HAP-1 (cell line): ENCODE data around the gene MBTPS1.
"Not testable (repeated sequence)": the region's sequence is repeated elsewhere in the genome, so short reads cannot be mapped to it uniquely, and the experiment has no call there.

Experiments used
- DNase-seq, 2 experiments: peaks; one replicate each; pipeline ENCODE4 v3.0.0-alpha.2; 2016 to 2020; ENCODE audit warnings: low spot score in 2 of 2
- H3K27me3 ChIP-seq: fragments of 250-450 bp; sonication (Bioruptor Pico); 2 replicates; pipeline ENCODE4 v1.5.1; 2020; ENCODE audit warnings: low read depth, mild to moderate bottlenecking, moderate library complexity
- H3K36me3 ChIP-seq: fragments of 250-450 bp; sonication (Bioruptor Pico); replicated peaks from 2 replicates; pipeline ENCODE4 v1.5.1; 2020; ENCODE audit warnings: mild to moderate bottlenecking
- H3K4me1 ChIP-seq: fragments of 250-450 bp; sonication (Bioruptor Pico); 2 replicates; pipeline ENCODE4 v1.5.1; 2020; ENCODE audit warnings: mild to moderate bottlenecking
- H3K4me3 ChIP-seq: fragments of 250-450 bp; sonication (Bioruptor Pico); 2 replicates; pipeline ENCODE4 v1.5.1; 2020; ENCODE audit warnings: mild to moderate bottlenecking, moderate library complexity
- H3K9me3 ChIP-seq: fragments of 250-450 bp; sonication (Bioruptor Pico); 2 replicates; pipeline ENCODE4 v1.5.1; 2020; ENCODE audit warnings: mild to moderate bottlenecking, moderate library complexity
- in situ Hi-C: fragments of 300-500 bp; cut with MboI; formaldehyde crosslinking; loops from 3 replicates; pipeline ENCODE4 v1.14.3; 2020; ENCODE audit warnings: low sequenced_read_pairs, inconsistent platforms, mixed read lengths

The MBTPS1 gene

GRCh38 chr16:84124257-84125073, 7.7 kb upstream of the MBTPS1 start:
- Histone ChIP-seq H3K9me3 (no peaks in the 10 kb centered on the region), H3K4me3 (no peak overlapping the region), H3K36me3 (peaks cover 23% of the 10 kb centered on the region), H3K4me1 (no peaks in the 10 kb centered on the region), H3K27me3 (no peaks in the 10 kb centered on the region)
- DNase-seq = no peak
- in situ Hi-C loops = no loop called here

DNA sequence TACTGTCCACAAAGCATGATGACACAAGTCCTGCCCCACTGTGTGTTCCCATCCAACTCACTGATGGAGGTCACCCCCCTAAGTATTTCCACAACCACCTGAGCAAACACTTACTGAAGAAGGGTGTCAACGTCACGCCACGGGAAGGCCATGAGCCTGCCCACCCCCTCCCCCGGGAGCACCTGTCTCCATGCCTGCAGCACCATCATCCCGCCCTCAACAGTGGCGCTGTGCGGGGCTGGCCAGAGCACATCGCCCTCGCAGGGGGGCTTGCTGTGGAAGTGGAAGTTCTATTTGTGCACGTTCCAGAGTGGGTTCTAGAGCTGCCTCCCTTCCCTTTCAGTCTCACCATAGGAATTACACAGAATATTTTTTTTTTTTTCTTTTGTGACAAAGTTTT, 4.3 kb upstream of the MBTPS1 start:
- peaks cover 17% of the 10 kb centered on the region for H3K36me3 ChIP-seq
- H3K4me3 ChIP-seq = no peak overlapping the region
- no peaks in the 10 kb centered on the region for H3K9me3 ChIP-seq
- H3K4me1 ChIP-seq = peaks cover 5% of the 10 kb centered on the region
- in situ Hi-C loops = no loop called here
- no peak for DNase-seq
- no peaks in the 10 kb centered on the region for H3K27me3 ChIP-seq

GRCh38 chr16:84120023-84120422, 3.3 kb upstream of the MBTPS1 start:
- no peak for DNase-seq
- Histone ChIP-seq H3K27me3 (no peaks in the 10 kb centered on the region), H3K4me1 (peaks cover 11% of the 10 kb centered on the region), H3K9me3 (no peaks in the 10 kb centered on the region), H3K36me3 (peaks cover 17% of the 10 kb centered on the region), H3K4me3 (no peak overlapping the region)
- in situ Hi-C loops = no loop called here

- in situ Hi-C loops = no loop called here
- Histone ChIP-seq H3K4me1 (peaks cover 11% of the 10 kb centered on the region), H3K27me3 (no peaks in the 10 kb centered on the region), H3K36me3 (peaks cover 15% of the 10 kb centered on the region), H3K4me3 (no peak overlapping the region), H3K9me3 (no peaks in the 10 kb centered on the region)
- DNase-seq = no peak
These were observed 2.6 kb upstream of the MBTPS1 start for GRCh38 chr16:84119368-84119767.

DNA sequence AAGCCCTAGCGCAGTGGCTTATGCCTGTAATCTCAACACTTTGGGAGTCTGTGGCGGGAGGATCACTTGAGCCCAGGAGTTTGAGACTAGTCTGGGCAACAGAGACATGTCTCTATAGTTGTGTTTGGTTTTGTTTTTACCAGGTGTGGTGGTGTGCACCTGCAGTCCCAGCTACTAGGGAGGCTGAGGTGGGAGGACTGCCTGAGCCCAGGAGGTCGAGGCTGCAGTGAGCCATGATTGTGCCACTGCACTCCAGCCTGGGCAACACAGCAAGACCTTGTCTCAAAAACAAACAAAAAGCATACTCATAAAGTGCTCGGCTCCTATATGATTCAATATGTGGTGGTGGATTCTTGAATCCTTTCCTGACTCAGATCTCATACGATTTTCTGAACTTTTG, 1.6 kb upstream of the MBTPS1 start:
- H3K36me3 ChIP-seq, H3K4me3 ChIP-seq, H3K9me3 ChIP-seq, DNase-seq, H3K27me3 ChIP-seq, in situ Hi-C loops: not testable (repeated sequence)
- peaks cover 11% of the 10 kb centered on the region for H3K4me1 ChIP-seq

DNA sequence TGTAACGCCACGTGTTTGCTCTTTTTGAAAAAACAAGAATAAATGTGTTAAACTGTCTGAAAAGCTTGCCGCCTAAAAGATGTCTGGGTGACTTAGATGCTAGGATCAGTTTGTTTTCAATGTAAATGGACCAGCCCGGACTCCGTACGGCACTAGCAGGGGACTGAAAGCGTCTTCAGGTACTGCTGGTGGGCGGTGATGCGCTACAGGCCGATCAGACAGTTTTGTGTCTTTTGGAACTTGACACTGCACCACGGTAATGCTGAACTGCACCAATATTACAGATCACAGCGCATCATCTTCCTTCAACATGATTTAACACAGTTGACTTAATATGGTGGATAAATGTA, 727 bp upstream of the MBTPS1 start:
- Histone ChIP-seq H3K4me3 (peak overlapping the region; percentile 90), H3K9me3 (no peaks in the 10 kb centered on the region), H3K36me3 (no peaks in the 10 kb centered on the region; the same call in 1 of the 2 replicates), H3K4me1 (peaks cover 11% of the 10 kb centered on the region), H3K27me3 (no peaks in the 10 kb centered on the region)
- in situ Hi-C loops = no loop called here
- no peak for DNase-seq

GRCh38 chr16:84115919-84116719, 623 bp downstream of the MBTPS1 start:
- Histone ChIP-seq H3K27me3 (no peaks in the 10 kb centered on the region), H3K9me3 (no peaks in the 10 kb centered on the region), H3K4me3 (peak overlapping the region; percentile 90), H3K4me1 (peaks cover 11% of the 10 kb centered on the region), H3K36me3 (no peaks in the 10 kb centered on the region)
- in situ Hi-C loops = no loop called here
- peak in 1 of 2 experiments; percentile 28 for DNase-seq

DNA sequence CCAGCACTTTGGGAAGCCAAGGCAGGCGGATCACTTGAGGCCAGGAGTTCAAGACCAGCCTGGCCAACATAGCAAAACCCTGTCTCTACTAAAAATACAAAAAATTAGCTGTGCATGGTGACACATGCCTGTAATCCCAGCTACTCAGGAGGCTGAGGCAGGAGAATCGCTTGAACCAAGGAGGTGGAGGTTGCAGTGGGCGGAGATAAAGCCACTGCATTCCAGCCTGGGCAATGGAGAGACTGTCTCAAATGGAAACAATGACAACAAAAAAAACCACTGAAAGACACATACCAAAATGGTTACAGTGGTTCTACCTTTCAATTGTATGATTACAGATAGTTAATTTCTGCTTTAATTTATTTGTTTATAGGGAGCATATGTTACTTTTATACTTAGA, 4.8 kb downstream of the MBTPS1 start:
- peaks cover 17% of the 10 kb centered on the region for H3K4me1 ChIP-seq
- in situ Hi-C loops, H3K36me3 ChIP-seq, H3K9me3 ChIP-seq, H3K4me3 ChIP-seq, H3K27me3 ChIP-seq: not testable (repeated sequence)
- DNase-seq = peak in 1 of 2 experiments; percentile 35

GRCh38 chr16:84111525-84111924, 5.2 kb downstream of the MBTPS1 start:
- DNase-seq = no peak
- in situ Hi-C loops = no loop called here
- H3K4me3 ChIP-seq = no peak overlapping the region
- H3K27me3 ChIP-seq = no peaks in the 10 kb centered on the region
- peaks cover 5% of the 10 kb centered on the region; the same call in 1 of the 2 replicates for H3K36me3 ChIP-seq
- H3K9me3 ChIP-seq = no peaks in the 10 kb centered on the region
- H3K4me1 ChIP-seq = peaks cover 17% of the 10 kb centered on the region

DNA sequence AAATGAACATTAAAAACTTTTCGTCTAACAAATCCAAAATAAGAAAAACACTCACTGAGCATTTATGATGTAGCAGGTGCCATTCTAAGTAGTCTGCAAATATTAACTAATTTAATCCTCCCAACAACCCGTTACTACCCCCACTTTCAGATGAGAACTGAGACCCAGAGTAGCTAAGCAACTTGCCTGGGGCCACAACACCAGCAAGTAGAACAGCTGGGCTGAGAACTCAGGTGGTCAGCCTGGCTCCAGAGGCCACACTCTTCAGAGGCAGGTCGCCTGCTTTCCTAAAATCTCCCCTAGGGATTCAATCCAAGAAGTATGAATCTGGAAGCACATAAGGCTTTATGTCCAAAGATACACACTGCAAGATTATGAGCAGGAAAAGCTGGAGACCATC, 6.2 kb downstream of the MBTPS1 start:
- peaks cover 16% of the 10 kb centered on the region for H3K4me1 ChIP-seq
- peaks cover 5% of the 10 kb centered on the region; the same call in 1 of the 2 replicates for H3K36me3 ChIP-seq
- H3K4me3 ChIP-seq = no peak overlapping the region
- no peaks in the 10 kb centered on the region for H3K27me3 ChIP-seq
- no peak for DNase-seq
- H3K9me3 ChIP-seq = no peaks in the 10 kb centered on the region
- in situ Hi-C loops = no loop called here

GRCh38 chr16:84109598-84110335, 7.0 kb downstream of the MBTPS1 start:
- Histone ChIP-seq H3K4me1 (peaks cover 10% of the 10 kb centered on the region; the same call in 1 of the 2 replicates), H3K27me3 (no peaks in the 10 kb centered on the region), H3K9me3 (no peaks in the 10 kb centered on the region), H3K4me3 (no peak overlapping the region), H3K36me3 (peaks cover 5% of the 10 kb centered on the region; the same call in 1 of the 2 replicates)
- DNase-seq = peak in 1 of 2 experiments; percentile 29
- in situ Hi-C loops = no loop called here

DNA sequence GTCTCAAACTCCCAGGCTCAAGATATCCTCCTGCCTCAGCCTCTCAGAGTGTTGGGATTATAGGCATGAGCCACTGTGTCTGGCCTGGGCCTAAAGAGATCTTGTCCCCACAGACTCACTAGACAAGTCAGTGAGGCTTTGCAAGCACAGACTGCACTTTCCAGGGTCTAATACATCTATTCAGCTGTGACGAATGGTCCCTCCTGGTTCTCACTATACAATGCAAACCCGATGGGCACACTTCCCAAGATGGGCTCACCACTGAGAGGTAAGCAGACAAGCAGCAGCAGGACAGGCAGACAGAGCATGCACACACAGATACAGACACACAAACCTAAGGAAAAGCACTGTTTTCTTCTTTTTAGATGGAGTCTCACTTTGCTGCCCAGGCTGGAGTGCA, 8.8 kb downstream of the MBTPS1 start:
- in situ Hi-C loops = no loop called here
- Histone ChIP-seq H3K27me3 (no peaks in the 10 kb centered on the region), H3K9me3 (no peaks in the 10 kb centered on the region; the same call in 1 of the 2 replicates), H3K4me1 (peaks cover 10% of the 10 kb centered on the region; the same call in 1 of the 2 replicates), H3K4me3 (no peak overlapping the region), H3K36me3 (peaks cover 5% of the 10 kb centered on the region; the same call in 1 of the 2 replicates)
- DNase-seq = no peak

GRCh38 chr16:84105948-84106740, 10.6 kb downstream of the MBTPS1 start:
- H3K36me3 ChIP-seq = peaks cover 5% of the 10 kb centered on the region; the same call in 1 of the 2 replicates
- in situ Hi-C loops = no loop called here
- no peak for DNase-seq
- H3K4me1 ChIP-seq = peaks cover 10% of the 10 kb centered on the region; the same call in 1 of the 2 replicates
- H3K4me3 ChIP-seq = no peak overlapping the region
- H3K9me3 ChIP-seq = no peaks in the 10 kb centered on the region; the same call in 1 of the 2 replicates
- H3K27me3 ChIP-seq = no peaks in the 10 kb centered on the region
